ENCODE data around the gene RMND5A.
"Not testable (repeated sequence)": the region's sequence is repeated elsewhere in the genome, so short reads cannot be mapped to it uniquely, and the experiment has no call there.

DNA sequence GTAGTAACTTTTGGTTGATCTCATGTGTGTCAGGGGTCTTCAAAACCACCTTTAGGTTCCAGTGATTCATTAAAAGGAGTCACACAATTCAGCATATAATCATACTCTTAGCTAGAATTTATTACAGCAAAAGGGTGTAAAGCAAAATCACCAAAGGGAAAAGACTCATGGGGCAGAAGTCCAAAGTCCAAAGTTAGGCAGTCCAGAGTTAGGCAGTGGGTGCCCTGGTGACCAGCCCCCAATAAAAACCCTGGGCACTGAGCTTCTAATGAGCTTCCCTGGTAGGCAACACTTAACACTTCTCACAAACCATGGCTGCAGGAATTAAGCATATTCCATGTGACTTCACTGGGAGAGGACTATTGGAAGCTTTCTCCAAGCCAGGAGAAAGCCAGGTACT, 19.4 kb downstream of the RMND5A start:
- TF ChIP-seq YY1, ZNF623, ZNF114, ZNF837, ZNF473 (tag by site-specific recombination; IDR thresholded peaks at IDR 0.05): not testable (repeated sequence)
- TF ChIP-seq, protein P1, sequence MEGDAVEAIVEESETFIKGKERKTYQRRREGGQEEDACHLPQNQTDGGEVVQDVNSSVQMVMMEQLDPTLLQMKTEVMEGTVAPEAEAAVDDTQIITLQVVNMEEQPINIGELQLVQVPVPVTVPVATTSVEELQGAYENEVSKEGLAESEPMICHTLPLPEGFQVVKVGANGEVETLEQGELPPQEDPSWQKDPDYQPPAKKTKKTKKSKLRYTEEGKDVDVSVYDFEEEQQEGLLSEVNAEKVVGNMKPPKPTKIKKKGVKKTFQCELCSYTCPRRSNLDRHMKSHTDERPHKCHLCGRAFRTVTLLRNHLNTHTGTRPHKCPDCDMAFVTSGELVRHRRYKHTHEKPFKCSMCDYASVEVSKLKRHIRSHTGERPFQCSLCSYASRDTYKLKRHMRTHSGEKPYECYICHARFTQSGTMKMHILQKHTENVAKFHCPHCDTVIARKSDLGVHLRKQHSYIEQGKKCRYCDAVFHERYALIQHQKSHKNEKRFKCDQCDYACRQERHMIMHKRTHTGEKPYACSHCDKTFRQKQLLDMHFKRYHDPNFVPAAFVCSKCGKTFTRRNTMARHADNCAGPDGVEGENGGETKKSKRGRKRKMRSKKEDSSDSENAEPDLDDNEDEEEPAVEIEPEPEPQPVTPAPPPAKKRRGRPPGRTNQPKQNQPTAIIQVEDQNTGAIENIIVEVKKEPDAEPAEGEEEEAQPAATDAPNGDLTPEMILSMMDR (tag by site-specific recombination; IDR thresholded peaks at IDR 0.05): not testable (repeated sequence)
- TF ChIP-seq, protein P2, sequence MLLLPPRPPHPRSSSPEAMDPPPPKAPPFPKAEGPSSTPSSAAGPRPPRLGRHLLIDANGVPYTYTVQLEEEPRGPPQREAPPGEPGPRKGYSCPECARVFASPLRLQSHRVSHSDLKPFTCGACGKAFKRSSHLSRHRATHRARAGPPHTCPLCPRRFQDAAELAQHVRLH (tag by site-specific recombination; IDR thresholded peaks at IDR 0.05): not testable (repeated sequence)
